ENCODE measurements around the gene TUBA4A. TPM values are rescaled to one million over a fixed set of nuclear protein-coding genes. Genes with fewer than 3 reads are reported as not detected.

The TUBA4A gene
- total and polyA plus RNA-seq, 9 of the 15 experiments (the other 6 are each of a cell fraction or from before 2014, with no cell fraction given): 25.1 to 174 (median 42.4) TPM

DNA sequence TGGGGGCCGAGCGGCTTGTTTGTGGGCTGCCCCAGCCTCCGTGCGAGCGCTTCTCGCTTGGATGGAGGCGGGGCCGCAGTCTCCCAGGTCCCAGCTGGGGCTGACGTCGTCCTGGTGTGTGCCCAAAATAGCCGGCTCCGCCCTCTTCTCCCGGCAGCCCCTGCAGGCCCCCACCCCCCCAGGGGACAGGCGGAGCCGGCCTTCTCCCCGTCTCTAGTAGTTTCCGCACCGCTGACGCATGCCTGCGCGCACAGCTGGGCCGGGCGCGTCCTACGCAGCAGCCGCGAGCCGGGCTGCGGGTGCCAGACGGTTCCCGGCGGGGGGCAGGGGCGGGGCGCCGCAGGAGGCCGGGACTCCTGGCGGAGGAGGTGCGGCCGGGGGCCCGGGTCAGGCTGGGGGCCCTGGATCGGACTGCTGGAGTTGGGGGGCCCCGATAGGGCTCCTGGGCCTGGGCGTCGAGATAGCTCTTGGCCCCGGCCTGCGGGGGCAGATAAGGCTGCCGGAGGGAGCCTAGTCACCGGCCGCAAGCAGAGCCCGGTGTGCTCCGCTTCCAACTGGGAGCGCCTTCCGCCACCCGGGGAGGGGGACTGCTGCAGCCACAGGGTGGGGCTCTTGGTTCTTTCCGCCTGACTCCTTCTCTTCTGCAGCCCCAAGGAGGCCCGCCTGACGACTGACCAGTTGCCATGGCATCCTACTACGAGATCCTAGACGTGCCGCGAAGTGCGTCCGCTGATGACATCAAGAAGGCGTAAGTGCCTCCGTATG lies 25.6 kb upstream of the TUBA4A start, which contains the start of gene DNAJB2 (continued):
- TF ChIP-seq, protein P1, sequence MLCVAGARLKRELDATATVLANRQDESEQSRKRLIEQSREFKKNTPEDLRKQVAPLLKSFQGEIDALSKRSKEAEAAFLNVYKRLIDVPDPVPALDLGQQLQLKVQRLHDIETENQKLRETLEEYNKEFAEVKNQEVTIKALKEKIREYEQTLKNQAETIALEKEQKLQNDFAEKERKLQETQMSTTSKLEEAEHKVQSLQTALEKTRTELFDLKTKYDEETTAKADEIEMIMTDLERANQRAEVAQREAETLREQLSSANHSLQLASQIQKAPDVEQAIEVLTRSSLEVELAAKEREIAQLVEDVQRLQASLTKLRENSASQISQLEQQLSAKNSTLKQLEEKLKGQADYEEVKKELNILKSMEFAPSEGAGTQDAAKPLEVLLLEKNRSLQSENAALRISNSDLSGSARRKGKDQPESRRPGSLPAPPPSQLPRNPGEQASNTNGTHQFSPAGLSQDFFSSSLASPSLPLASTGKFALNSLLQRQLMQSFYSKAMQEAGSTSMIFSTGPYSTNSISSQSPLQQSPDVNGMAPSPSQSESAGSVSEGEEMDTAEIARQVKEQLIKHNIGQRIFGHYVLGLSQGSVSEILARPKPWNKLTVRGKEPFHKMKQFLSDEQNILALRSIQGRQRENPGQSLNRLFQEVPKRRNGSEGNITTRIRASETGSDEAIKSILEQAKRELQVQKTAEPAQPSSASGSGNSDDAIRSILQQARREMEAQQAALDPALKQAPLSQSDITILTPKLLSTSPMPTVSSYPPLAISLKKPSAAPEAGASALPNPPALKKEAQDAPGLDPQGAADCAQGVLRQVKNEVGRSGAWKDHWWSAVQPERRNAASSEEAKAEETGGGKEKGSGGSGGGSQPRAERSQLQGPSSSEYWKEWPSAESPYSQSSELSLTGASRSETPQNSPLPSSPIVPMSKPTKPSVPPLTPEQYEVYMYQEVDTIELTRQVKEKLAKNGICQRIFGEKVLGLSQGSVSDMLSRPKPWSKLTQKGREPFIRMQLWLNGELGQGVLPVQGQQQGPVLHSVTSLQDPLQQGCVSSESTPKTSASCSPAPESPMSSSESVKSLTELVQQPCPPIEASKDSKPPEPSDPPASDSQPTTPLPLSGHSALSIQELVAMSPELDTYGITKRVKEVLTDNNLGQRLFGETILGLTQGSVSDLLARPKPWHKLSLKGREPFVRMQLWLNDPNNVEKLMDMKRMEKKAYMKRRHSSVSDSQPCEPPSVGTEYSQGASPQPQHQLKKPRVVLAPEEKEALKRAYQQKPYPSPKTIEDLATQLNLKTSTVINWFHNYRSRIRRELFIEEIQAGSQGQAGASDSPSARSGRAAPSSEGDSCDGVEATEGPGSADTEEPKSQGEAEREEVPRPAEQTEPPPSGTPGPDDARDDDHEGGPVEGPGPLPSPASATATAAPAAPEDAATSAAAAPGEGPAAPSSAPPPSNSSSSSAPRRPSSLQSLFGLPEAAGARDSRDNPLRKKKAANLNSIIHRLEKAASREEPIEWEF (CRISPR knock-in tag; IDR thresholded peaks at IDR 0.05): peak; percentile 84; the same call in 1 of the 2 replicates
- peak; percentile 99 for TF ChIP-seq ZNF395 (CRISPR knock-in tag; IDR thresholded peaks at IDR 0.05)
- peak; percentile 88 to 90 for TF ChIP-seq TRIM24 (IDR thresholded peaks at IDR 0.05)
- TF ChIP-seq, protein P2, sequence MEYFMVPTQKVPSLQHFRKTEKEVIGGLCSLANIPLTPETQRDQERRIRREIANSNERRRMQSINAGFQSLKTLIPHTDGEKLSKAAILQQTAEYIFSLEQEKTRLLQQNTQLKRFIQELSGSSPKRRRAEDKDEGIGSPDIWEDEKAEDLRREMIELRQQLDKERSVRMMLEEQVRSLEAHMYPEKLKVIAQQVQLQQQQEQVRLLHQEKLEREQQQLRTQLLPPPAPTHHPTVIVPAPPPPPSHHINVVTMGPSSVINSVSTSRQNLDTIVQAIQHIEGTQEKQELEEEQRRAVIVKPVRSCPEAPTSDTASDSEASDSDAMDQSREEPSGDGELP (CRISPR knock-in tag; IDR thresholded peaks at IDR 0.05; ENCODE audit: borderline replicate concordance): peak; percentile 99
- TF ChIP-seq RBM14 (IDR thresholded peaks at IDR 0.05; ENCODE audit: borderline replicate concordance, insufficient read depth, low read depth, low read length): no peak
- TF ChIP-seq BCOR (IDR thresholded peaks at IDR 0.05): peak; percentile 80
- peak; percentile 89 for TF ChIP-seq SMARCE1 (IDR thresholded peaks at IDR 0.05)
- TF ChIP-seq, protein P3, sequence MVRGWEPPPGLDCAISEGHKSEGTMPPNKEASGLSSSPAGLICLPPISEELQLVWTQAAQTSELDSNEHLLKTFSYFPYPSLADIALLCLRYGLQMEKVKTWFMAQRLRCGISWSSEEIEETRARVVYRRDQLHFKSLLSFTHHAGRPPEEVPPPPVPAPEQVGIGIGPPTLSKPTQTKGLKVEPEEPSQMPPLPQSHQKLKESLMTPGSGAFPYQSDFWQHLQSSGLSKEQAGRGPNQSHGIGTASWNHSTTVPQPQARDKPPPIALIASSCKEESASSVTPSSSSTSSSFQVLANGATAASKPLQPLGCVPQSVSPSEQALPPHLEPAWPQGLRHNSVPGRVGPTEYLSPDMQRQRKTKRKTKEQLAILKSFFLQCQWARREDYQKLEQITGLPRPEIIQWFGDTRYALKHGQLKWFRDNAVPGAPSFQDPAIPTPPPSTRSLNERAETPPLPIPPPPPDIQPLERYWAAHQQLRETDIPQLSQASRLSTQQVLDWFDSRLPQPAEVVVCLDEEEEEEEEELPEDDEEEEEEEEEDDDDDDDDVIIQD (CRISPR knock-in tag; IDR thresholded peaks at IDR 0.05): 0 out of 2 replicates have a peak, but pooled peaks have one; percentile 23
- TF ChIP-seq ZNF263 (CRISPR knock-in tag; IDR thresholded peaks at IDR 0.05; ENCODE audit: borderline replicate concordance): 0 out of 2 replicates have a peak, but pooled peaks have one; percentile 21
- TF ChIP-seq CXXC5 (CRISPR knock-in tag; IDR thresholded peaks at IDR 0.05): peak; percentile 98
- peak; percentile 23; the same call in 1 of the 2 replicates for TF ChIP-seq MBD2 (IDR thresholded peaks at IDR 0.05; ENCODE audit: borderline replicate concordance, low read depth)
- TF ChIP-seq ATF1 (CRISPR knock-in tag; IDR thresholded peaks at IDR 0.05): peak; percentile 57; the same call in 1 of the 2 replicates
- TF ChIP-seq ATF1 (tag; IDR thresholded peaks at IDR 0.05): peak; percentile 96
- TF ChIP-seq ZNF696 (CRISPR knock-in tag; conservative IDR thresholded peaks at IDR 0.05): no peak
- peak; percentile 32; the same call in 1 of the 2 replicates for TF ChIP-seq CREB3L1 (IDR thresholded peaks at IDR 0.05; ENCODE audit: borderline replicate concordance, low read depth)
